Measurements from ENCODE around the gene ACTR1B.
"Not testable (repeated sequence)": the region's sequence is repeated elsewhere in the genome, so short reads cannot be mapped to it uniquely, and the experiment has no call there.

ACTR1B gene

DNA sequence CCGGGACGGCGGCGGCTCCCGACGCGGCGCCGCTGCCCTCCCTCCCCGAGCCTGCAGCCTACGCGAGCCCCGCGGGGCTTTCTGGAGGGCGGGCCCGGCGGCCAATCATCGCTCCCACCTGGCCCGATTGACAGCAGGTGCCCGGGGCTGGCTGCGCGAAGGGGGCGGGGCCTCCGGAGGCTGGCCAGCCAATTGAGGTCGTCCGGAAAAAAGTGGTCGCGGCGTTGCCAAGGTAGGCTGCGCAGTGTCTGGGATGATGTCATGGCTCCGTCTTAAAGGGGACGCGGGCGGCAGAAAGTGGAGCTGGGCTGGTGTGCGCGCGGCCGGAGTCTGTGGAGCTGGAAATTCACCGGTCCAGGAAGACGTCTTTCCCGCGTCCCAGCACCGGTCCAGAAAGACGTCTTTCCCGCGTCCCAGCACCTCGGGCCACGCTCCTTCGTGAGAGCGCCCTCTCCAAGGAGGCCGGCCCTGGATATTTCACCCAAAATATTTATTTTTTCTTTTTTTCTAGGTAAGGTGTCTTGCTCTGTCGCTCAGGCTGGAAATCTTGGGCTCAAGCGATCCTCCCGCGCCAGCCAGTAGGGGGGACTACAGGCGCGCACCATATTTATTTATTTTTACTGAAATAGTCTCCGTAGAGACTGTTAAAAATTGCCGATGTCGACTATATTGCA is at the start of gene ACTR1B:
ACTR1B (minus strand) TSS at position 83 of the 674 bp plus-strand sequence. CDS start 154 bp downstream, outside the sequence.
- peak; percentile 98 for DNase-seq

- DNase-seq = peak; percentile 10
These were observed 49.0 kb upstream of the ACTR1B start for GRCh38 chr2:97712693-97713295.

GRCh38 chr2:97712175-97712574 is 48.3 kb upstream of the ACTR1B start:
- DNase-seq = not testable (repeated sequence)

DNA sequence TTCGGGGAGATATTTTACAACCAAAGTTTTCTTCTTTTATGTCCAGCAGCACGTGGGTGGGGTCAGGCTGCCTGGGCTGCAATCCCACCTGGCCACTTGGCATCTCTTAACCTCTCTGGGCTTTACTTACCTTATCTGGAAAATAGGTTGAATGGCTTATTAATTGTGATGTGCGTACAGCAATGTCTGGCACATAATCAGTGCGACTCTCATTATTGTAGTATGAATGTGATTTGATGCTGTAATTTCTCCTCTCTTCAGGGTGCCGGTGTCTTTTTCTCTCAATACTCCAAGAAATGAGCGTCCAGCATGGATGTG is 47.5 kb upstream of the ACTR1B start:
- DNase-seq = no peak

GRCh38 chr2:97708608-97709007 is 44.8 kb upstream of the ACTR1B start:
- no peak for DNase-seq

DNA sequence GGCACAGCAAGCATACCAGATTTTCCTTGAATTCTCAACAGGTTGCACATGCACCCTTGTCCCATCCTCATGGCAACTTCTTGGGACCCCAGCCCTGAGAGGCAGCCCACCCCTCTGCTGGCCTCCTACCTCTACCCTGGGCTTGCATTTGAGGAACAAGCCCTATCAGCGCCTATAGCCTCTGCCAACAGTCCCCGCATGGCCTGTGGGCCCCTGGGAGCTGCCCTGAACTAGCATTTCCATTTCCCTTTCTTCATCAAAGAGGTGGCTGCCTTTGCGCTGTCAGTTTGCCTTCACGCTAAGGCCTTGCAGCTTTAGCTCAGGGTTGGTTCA is 44.2 kb upstream of the ACTR1B start:
- DNase-seq = no peak

DNA sequence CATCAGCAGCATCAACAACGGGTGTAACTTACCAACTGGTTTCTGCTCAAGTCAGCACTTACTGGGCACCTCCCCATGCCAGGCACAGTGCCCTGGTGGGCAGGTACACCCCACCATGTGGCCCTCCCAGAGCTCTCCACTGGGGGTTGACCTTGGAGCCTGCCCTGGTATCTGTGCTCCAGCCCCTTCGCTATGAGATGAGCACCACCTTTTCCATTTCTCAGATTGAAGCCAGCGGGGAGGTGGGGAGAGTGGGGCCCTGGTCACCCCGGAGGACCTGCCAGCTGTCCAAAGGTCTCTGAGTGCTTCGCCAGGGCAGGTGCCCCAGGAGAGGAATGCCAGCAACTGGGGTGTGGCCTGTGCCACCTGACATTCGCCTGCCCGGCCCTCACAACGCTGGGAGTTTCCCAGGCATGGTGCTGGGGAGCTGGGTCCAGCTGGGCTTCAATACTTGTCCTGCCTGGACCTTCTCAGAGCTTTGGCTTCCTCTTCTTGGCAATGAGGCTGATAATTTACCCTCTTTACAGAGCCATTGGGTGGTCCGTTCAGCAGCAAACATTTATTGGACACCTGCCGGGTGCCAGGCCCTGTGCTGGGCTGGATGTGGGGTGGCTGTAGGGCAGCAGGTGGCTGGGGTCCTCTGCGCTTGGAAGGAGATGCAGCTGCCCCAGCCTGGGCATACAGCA is 43.7 kb upstream of the ACTR1B start:
- no peak for DNase-seq

GRCh38 chr2:97706708-97707345 is 43.0 kb upstream of the ACTR1B start:
- DNase-seq = no peak

DNA sequence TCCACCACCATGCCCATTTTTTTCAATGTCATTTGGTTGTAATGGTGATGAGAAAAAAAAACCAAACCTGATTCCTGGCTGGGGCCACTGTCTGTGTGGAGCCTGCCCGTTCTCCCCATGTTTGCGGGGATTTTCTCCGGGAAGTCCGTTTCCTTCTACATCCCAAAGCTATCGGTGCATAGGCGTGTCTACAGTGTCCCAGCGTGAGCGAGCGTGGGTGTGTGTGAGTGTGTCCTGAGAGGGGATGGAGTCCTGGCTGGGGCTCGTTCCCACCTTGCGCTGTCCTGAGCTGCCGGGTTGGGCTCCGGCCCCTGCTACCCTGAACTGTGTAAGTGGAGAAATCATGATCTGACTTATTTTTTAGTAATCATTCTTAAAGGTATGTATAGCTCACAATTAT is 42.3 kb upstream of the ACTR1B start:
- DNase-seq = no peak

GRCh38 chr2:97704989-97705388 is 41.1 kb upstream of the ACTR1B start:
- no peak for DNase-seq

DNA sequence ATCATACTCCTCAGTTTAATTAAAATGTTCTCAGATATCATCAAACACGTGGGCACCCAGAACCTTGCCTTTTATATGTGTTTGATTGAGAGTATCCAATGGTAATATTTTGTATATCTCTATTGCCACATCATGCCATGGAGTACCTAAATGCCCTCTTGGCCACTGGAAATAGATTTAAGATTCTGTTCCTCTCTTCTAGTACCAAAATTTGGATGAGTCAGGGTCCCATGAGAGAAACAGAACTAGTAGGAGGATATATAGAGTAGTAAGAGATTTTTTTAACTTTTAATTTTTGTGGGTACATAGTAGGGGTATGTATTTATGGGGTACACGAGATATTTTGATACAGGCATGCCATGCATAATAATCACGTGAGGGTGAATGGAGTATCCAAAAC is 39.9 kb upstream of the ACTR1B start:
- no peak for DNase-seq

DNA sequence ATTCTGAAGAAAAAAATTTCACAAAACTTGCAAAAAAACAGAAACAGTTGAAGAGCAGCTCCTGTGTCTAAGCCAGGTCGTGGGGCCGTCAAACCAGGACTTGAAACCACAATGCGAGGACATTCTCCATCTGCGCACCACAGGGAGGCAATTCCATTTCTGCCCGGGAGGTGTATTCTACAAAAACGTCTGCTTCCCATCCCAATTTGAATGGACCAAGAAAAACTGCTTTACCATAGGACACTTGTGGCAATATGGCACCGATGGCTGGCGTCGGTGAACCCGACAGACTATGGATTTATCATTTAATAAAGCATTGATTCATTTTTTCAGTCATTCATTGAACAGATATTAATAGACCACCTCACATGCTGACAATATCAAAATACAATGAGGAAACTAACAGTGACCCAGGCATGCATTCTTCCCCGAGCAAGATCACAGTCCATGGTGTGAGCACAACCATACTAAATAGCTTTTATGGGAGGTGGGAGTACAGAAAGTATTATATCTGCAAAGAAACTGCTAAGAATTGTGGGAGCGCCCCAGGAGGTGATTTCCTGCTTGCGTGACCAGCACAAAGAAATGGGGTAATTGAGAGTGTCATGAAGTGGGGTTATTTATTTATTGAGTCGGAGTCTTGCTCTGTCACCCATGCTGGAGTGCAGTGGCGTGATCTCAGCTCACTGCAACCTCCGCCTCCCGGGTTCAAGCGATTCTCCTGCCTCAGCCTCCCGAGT is 39.1 kb upstream of the ACTR1B start:
- no peak for DNase-seq

- no peak for DNase-seq
These were observed 38.1 kb upstream of the ACTR1B start for GRCh38 chr2:97701851-97702465.

DNA sequence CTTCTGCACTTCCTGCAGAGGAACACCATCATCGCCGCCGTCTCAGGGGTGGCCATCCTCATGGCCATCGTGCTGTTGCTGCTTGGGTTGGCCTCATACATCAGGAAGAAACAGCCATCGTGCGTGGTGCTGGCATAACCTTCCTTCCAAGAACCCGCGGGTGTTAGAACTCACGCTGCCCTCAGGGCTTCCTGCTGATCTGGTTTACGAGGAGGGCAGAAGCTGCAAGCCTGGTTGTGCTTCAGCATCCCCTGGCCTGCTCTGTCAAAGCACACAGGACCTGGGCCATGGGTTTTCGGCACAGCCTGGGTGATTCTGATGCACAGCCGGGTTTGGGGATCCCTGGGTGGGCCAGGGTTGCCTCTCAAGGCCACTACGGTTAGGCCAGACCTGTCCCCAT is 37.3 kb upstream of the ACTR1B start:
- DNase-seq = no peak

DNA sequence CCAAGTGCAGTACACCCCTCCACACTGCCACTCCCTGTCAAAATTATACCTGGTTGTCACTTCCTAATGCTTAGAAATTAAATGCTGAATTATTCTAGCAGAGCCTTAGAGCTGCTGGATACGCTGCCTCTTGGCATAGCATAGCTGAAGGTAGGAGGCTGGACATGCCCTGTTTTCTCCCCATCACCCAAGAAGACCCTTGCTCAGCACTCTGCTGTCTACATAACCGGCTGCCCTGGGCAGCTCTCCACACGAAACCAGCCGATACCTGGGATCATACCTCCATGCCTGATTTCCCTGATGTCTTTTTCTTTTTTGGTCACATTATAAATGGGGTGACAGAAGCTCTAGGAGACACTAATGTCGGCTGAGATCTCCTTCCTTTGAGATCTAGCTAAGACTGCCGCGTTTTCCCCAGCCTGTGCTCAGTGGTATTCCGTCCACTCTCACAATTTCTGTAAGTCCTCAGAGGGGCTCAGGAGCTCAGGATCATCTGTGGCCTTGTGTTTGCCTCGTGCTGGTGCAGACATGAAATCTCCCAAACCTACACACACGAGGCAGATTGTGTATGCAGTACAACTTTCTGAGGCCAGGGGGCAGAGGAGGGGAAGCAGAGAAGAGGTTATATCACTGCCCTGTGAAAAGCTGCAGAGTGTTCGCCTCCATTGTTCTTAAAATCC is 36.1 kb upstream of the ACTR1B start:
- peak; percentile 73 for DNase-seq

- DNase-seq = no peak
These were observed 34.7 kb upstream of the ACTR1B start for GRCh38 chr2:97698530-97698929.

DNA sequence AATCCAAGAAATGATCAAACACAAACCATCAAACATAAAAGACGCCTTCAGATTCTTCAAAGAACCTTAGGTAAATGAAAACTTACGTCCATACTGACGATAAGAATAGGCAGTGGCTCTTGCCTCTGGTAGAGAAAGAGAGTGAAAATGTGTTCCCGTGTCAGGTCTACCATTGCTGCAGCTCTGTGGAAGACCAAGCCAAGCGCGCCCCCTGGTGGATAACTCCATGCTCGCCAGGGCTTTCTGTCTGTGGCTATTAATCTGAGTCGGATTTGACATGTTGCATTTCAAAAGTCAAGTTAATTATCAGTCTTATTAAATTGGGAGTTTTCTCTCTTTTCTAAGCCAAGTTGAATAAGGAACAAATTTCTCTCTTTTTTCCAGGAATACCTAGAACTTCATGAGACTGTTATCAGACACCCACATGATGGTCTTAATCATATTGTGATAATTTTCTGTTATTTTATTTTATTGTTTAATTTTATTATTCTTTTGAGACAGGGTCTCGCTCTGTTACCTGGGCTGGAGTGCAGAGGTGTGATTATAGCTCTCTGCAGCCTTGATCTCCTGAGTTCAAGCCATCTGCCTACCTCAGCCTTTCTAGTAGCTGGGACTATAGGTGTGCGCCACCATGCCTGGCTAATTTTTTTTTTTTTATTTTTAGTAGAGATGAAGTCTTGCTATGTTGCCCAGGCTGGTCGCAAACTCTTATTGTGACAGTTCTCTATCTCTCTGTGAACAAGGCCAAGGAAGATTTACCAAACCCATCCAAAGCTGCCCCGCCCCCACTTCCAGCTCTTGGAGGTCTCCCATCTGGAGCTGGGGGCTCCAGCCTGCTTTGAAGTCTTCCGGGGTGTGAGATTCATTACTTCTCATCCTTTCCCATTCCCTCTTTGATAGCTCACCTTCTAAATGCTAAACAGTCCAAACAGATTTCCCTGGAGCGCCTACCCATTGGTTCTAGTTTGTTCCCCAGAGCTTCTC is 33.7 kb upstream of the ACTR1B start:
- DNase-seq = peak; percentile 90

DNA sequence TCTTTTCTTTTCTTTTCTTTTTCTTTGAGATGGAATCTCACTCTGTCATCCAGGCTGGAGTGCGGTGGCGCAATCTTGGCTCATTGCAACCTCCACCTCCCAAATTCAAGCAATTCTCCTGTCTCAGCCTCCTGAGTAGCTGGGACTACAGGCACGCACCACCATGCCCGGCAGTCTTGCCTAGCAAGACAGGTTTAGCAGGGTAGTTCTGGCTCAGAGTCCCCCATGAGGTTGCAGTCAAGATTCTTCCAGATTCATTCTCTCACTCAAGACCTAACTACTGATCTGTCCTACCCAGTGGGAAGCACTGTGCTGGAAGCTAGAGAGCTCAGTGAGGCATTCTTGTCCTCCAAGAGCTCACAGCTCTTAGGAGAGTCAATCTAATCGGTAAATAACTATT is 31.9 kb upstream of the ACTR1B start:
- no peak for DNase-seq

- DNase-seq = no peak
These were observed 29.6 kb upstream of the ACTR1B start for GRCh38 chr2:97693476-97693875.

GRCh38 chr2:97691166-97691565 is 27.3 kb upstream of the ACTR1B start:
- DNase-seq = no peak

Measured in right hindlimb (tissue), 1 donor.